H1 (cell line): ENCODE results near the gene WDR1. TPM values are rescaled to one million over a fixed set of nuclear protein-coding genes. Genes with fewer than 3 reads are reported as not detected.

Experiments
- CTCF ChIA-PET: fragments of 300-600 bp; sonication (Branson Sonifier 250); formaldehyde crosslinking; loops from one replicate; lab custom pipeline; 2021; ENCODE audit not compliant: partially characterized antibody; lab: Charles Lee
- POLR2A ChIA-PET: fragments of 300-600 bp; sonication (Branson Sonifier 250); formaldehyde crosslinking; loops from one replicate; lab custom pipeline; 2021; ENCODE audit warnings: inconsistent platforms; ENCODE audit not compliant: partially characterized antibody; lab: Charles Lee
- DNase-seq, 2 experiments: peaks; one replicate each; pipeline versions ENCODE4 v3.0.0 to v3.0.0-alpha.2; 2010 to 2022; ENCODE audit warnings: low spot score in 2 of 2, low read depth in 1 of 2, mixed read lengths in 1 of 2
- FAIRE-seq: peaks from 2 replicates; lab custom pipeline; 2011; peaks lifted over from hg19 to GRCh38; lab: Jason Lieb, UNC
- H2AFZ ChIP-seq: 2 replicates; pipeline ENCODE4 v1.8.1; 2012; ENCODE audit warnings: low read length, inconsistent platforms
- H2AK5ac ChIP-seq: 2 replicates; pipeline ENCODE4 v1.6.1; 2013; ENCODE audit warnings: low read depth, low read length
- H2BK120ac ChIP-seq: replicated peaks from 2 replicates; pipeline ENCODE3; 2013; ENCODE audit warnings: low read depth, low read length, inconsistent platforms
- H2BK12ac ChIP-seq: 2 replicates; pipeline ENCODE4 v1.6.1; 2013; ENCODE audit warnings: low read depth, low read length
- H2BK15ac ChIP-seq: 2 replicates; pipeline ENCODE4 v1.6.1; 2013; ENCODE audit warnings: low read length
- H2BK20ac ChIP-seq: 2 replicates; pipeline ENCODE4 v1.6.1; 2013; ENCODE audit warnings: low read length
- H2BK5ac ChIP-seq: 2 replicates; pipeline ENCODE4 v1.6.1; 2013; ENCODE audit warnings: low read depth, low read length
- H3K14ac ChIP-seq: 2 replicates; pipeline ENCODE4 v1.6.1; 2013; ENCODE audit warnings: inconsistent platforms; ENCODE audit not compliant: insufficient read length
- H3K18ac ChIP-seq: 2 replicates; pipeline ENCODE4 v1.6.1; 2013; ENCODE audit warnings: low read length; ENCODE audit errors: extremely low read depth
- H3K23ac ChIP-seq: 2 replicates; pipeline ENCODE4 v1.6.1; 2013; ENCODE audit warnings: inconsistent platforms; ENCODE audit not compliant: insufficient read length
- H3K23me2 ChIP-seq: 2 replicates; pipeline ENCODE4 v1.6.1; 2013; ENCODE audit warnings: low read depth, low read length
- H3K27ac ChIP-seq: 2 replicates; pipeline ENCODE4 v1.6.1; 2011; ENCODE audit warnings: low read depth, low read length, inconsistent platforms
- H3K27me3 ChIP-seq, 4 experiments: replicated peaks in 1 of 4; 1 replicate in 1 of 4; 2 replicates in 3 of 4; pipeline versions ENCODE4 v1.6.1 to v1.8.1; 2011 to 2013; ENCODE audit warnings: low read length in 3 of 4, mild to moderate bottlenecking in 3 of 4, inconsistent platforms in 2 of 4, mixed read lengths in 2 of 4, moderate library complexity in 1 of 4; ENCODE audit not compliant: control insufficient read depth in 3 of 4, insufficient read depth in 3 of 4; ENCODE audit errors: extremely low read depth in 1 of 4
- H3K36me3 ChIP-seq, 4 experiments: 2 replicates each; pipeline versions ENCODE4 v1.6.1 to v1.8.1; 2011 to 2013; ENCODE audit warnings: mild to moderate bottlenecking in 4 of 4, low read length in 3 of 4, moderate library complexity in 2 of 4, control low read depth in 1 of 4, inconsistent platforms in 1 of 4; ENCODE audit not compliant: insufficient read depth in 4 of 4, control insufficient read depth in 2 of 4
- H3K4ac ChIP-seq: replicated peaks from 2 replicates; pipeline ENCODE3; 2013; ENCODE audit warnings: low read length, low read depth, mixed read lengths, inconsistent platforms; ENCODE audit not compliant: insufficient read length
- H3K4me1 ChIP-seq, 4 experiments: replicated peaks in 1 of 4; 1 replicate in 1 of 4; 2 replicates in 3 of 4; pipeline versions ENCODE4 v1.6.1 to v1.8.1; 2011 to 2013; ENCODE audit warnings: low read length in 3 of 4, inconsistent platforms in 2 of 4, mixed read lengths in 1 of 4; ENCODE audit not compliant: insufficient read depth in 4 of 4, control insufficient read depth in 3 of 4
- H3K4me2 ChIP-seq, 2 experiments: 2 replicates each; pipeline versions ENCODE4 v1.6.1 to v1.8.1; 2011 to 2013; ENCODE audit warnings: low read depth in 2 of 2, low read length in 2 of 2, control low read depth in 1 of 2, inconsistent platforms in 1 of 2, mild to moderate bottlenecking in 1 of 2; ENCODE audit not compliant: insufficient read depth in 1 of 2
- H3K4me3 ChIP-seq, 4 experiments: fragments of 200-600, 300-600 bp in 1 of 4; sonication (generic), shearing (Covaris generic), sonication (Bioruptor Twin) in 1 of 4; 2 replicates each; pipeline versions ENCODE4 v1.5.1 to v1.8.1; 2011 to 2016; ENCODE audit warnings: low read length in 4 of 4, low read depth in 3 of 4, control low read depth in 2 of 4, inconsistent platforms in 2 of 4, mild to moderate bottlenecking in 2 of 4, mixed read lengths in 1 of 4, moderate library complexity in 1 of 4; ENCODE audit not compliant: insufficient read depth in 2 of 4; ENCODE audit errors: extremely low read depth in 1 of 4
- H3K56ac ChIP-seq: replicated peaks from 2 replicates; pipeline ENCODE3; 2013; ENCODE audit warnings: low read depth, mild to moderate bottlenecking, mixed read lengths, low read length, inconsistent platforms; ENCODE audit not compliant: insufficient read length
- H3K79me1 ChIP-seq: 2 replicates; pipeline ENCODE4 v1.6.1; 2013; ENCODE audit warnings: low read depth, low read length, control low read depth
- H3K79me2 ChIP-seq, 2 experiments: 2 replicates each; pipeline versions ENCODE4 v1.6.1 to v1.8.1; 2012 to 2013; ENCODE audit warnings: low read length in 2 of 2, mild to moderate bottlenecking in 2 of 2, inconsistent platforms in 1 of 2; ENCODE audit not compliant: insufficient read depth in 2 of 2, control insufficient read depth in 1 of 2
- H3K9ac ChIP-seq, 4 experiments: replicated peaks in 1 of 4; 1 replicate in 1 of 4; 2 replicates in 3 of 4; pipeline versions ENCODE4 v1.6.1 to v1.8.1; 2011 to 2013; ENCODE audit warnings: low read depth in 3 of 4, low read length in 3 of 4, control low read depth in 2 of 4, mild to moderate bottlenecking in 2 of 4, moderate library complexity in 2 of 4, inconsistent platforms in 1 of 4; ENCODE audit errors: extremely low read depth in 1 of 4
- H3K9me3 ChIP-seq, 2 experiments: 2 replicates each; pipeline versions ENCODE4 v1.6.1 to v1.8.1; 2012 to 2013; ENCODE audit warnings: mild to moderate bottlenecking in 2 of 2, moderate library complexity in 2 of 2, control low read depth in 1 of 2, inconsistent platforms in 1 of 2, low read depth in 1 of 2, low read length in 1 of 2, mixed read lengths in 1 of 2; ENCODE audit not compliant: insufficient read depth in 2 of 2
- H4K20me1 ChIP-seq, 2 experiments: replicated peaks in 1 of 2; 2 replicates each; pipeline versions ENCODE3 to v1.8.1; 2011 to 2013; ENCODE audit warnings: inconsistent platforms in 2 of 2, low read length in 2 of 2, mild to moderate bottlenecking in 1 of 2; ENCODE audit not compliant: insufficient read depth in 2 of 2, control insufficient read depth in 1 of 2
- H4K5ac ChIP-seq: 2 replicates; pipeline ENCODE4 v1.6.1; 2013; ENCODE audit warnings: low read length, low read depth, mixed read lengths, inconsistent platforms; ENCODE audit not compliant: insufficient read length
- H4K8ac ChIP-seq: 2 replicates; pipeline ENCODE4 v1.8.0; 2013; ENCODE audit warnings: mild to moderate bottlenecking, moderate library complexity, low read length, inconsistent platforms; ENCODE audit not compliant: insufficient read depth; ENCODE audit errors: extremely low read depth
- H4K91ac ChIP-seq: replicated peaks from 2 replicates; pipeline ENCODE3; 2013; ENCODE audit warnings: low read length, mixed read lengths, inconsistent platforms; ENCODE audit not compliant: insufficient read length
- CREB1 ChIP-seq: IDR thresholded peaks from 2 replicates; pipeline ENCODE4 v1.6.1; 2012; ENCODE audit warnings: inconsistent platforms
- JUN ChIP-seq: IDR thresholded peaks from 2 replicates; pipeline ENCODE4 v1.6.1; 2011; ENCODE audit warnings: low read depth, mild to moderate bottlenecking, improper control_type of control experiment, low read length
- KDM5A ChIP-seq: fragments of 200-600 bp; IDR thresholded peaks from 2 replicates; pipeline ENCODE4 v1.7.1; 2012; ENCODE audit warnings: mild to moderate bottlenecking, low read length, inconsistent platforms, mixed read lengths
- SIRT6 ChIP-seq: IDR thresholded peaks from one replicate; pipeline ENCODE4 v1.7.1; 2012; ENCODE audit warnings: low read length, inconsistent platforms
- TEAD4 ChIP-seq: IDR thresholded peaks from 2 replicates; pipeline ENCODE4 v1.6.1; 2012; ENCODE audit warnings: low read depth, low read length, inconsistent platforms, mixed read lengths
- WGBS, 2 experiments: shearing (Covaris generic) in 1 of 2; methylation state at CpG; one replicate each; pipeline versions ENCODE4 v1.1.6 to v1.1.7; 2013 to 2015; ENCODE audit warnings: low lambda C conversion rate in 2 of 2, mixed read lengths in 2 of 2, inconsistent platforms in 1 of 2, low coverage in 1 of 2, missing lambda C conversion rate in 1 of 2; ENCODE audit not compliant: insufficient replicate concordance in 2 of 2, insufficient coverage in 1 of 2, insufficient read length in 1 of 2; ENCODE audit errors: extremely low coverage in 1 of 2, missing lambda C conversion rate in 1 of 2; 5-methylcytosine and 5-hydroxymethylcytosine counted together
- polyA plus RNA-seq, 7 experiments: library from polyadenylated mRNA; depleted of rRNA in 3 of 7; stranded (reverse) in 5 of 7; unstranded in 2 of 7; fragments of >200 nt in 5 of 7; fragments of 200-250 nt in 2 of 7; gene quantifications; 1 replicate in 5 of 7; 2 replicates in 1 of 7; 4 replicates in 1 of 7; pipeline versions ENCODE4 v1.2.1 to v1.2.3, GENCODE V29; 2011 to 2013; ENCODE audit warnings: missing spikeins in 2 of 7, mixed read lengths in 2 of 7
- total RNA-seq: library from RNA; stranded (reverse); fragmentation: NEBNext Ultra II Directional; extraction: Animal tissue kit (Norgen Biotek cat#: 25700); gene quantifications from 2 replicates; pipeline ENCODE4 v1.2.1, GENCODE V29; 2021

Gene WDR1
- total and polyA plus RNA-seq, 2 of the 8 experiments (the other 6 are each of a cell fraction or from before 2014, with no cell fraction given) = 315 to 377 TPM

DNA sequence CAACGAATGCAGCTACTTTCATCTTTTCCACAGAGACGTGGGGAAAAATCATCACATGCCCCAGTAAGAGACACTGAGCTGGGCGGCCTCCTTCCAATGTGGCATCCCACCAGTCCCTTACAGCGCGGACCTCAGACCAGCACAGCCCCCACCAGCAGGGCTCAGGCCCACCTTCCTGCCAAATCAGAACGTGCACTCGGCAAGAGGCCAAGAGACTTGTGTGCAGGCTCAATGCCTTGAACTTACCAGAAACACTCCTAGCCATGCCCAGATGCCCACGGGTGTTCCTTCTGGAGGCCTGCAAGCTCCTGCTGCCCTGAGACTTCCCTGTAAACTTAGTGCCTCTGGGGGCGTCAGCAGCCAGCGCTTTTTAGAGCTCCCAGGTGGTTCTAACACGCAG is 31.2 kb downstream of the WDR1 start:
- no peak for FAIRE-seq

More for the DNA sequence above, 31.2 kb downstream of the WDR1 start:
- CTCF ChIA-PET = interaction anchor here (0.7 to 2.0 kb wide), 4 partner anchors 9 to 75 kb away, joined by 3 to 5 read pairs (median 4); no protein-coding TSS in a partner anchor
- no peak overlapping the region; the same call in 1 of the 2 replicates for H4K8ac ChIP-seq
- no peak overlapping the region for H3K4me2 ChIP-seq
- no peak overlapping the region for H4K91ac ChIP-seq
- H3K9me3 ChIP-seq = no peaks in the 10 kb centered on the region
- peaks cover 68 to 96% (median 92%) of the 10 kb centered on the region in 4 experiments for H3K36me3 ChIP-seq
- no peak overlapping the region for H3K9ac ChIP-seq
- no peak overlapping the region for H3K4me3 ChIP-seq
- no peak overlapping the region for H3K56ac ChIP-seq
- peaks cover 20 to 43% of the 10 kb centered on the region in 2 experiments for H4K20me1 ChIP-seq
- TF ChIP-seq TEAD4 (no peak), CREB1 (no peak), KDM5A (no peak), JUN (no peak), SIRT6 (no peak)
- no peak overlapping the region for H3K14ac ChIP-seq
- H3K79me2 ChIP-seq = peaks cover 0 to 11% of the 10 kb centered on the region in 2 experiments; a peak in 1 of 4 replicates
- no peak for DNase-seq
- H3K27me3 ChIP-seq = no peaks in the 10 kb centered on the region
- WGBS, 2 experiments = 89% methylated on average over 11 of the region's 11 CpGs; no CpG with 5 or more reads in 1 of the 2 experiments
- peaks cover 8% of the 10 kb centered on the region; the same call in 1 of the 2 replicates for H3K79me1 ChIP-seq
- H3K4me1 ChIP-seq = no peaks in the 10 kb centered on the region
- H4K5ac ChIP-seq = no peak overlapping the region
- H2BK5ac ChIP-seq = no peak overlapping the region
- POLR2A ChIA-PET = interaction anchor here (0.8 to 2.6 kb wide), 7 partner anchors 10 to 32 kb away, joined by 3 to 12 read pairs (median 5); partner anchors contain the start of gene WDR1
- H3K18ac ChIP-seq = no peak overlapping the region
- H2BK120ac ChIP-seq = no peak overlapping the region
- no peak overlapping the region for H3K4ac ChIP-seq
- H2BK12ac ChIP-seq = no peak overlapping the region
- no peak overlapping the region for H2AFZ ChIP-seq
- H2AK5ac ChIP-seq = no peak overlapping the region
- no peak overlapping the region for H2BK20ac ChIP-seq
- H3K27ac ChIP-seq = no peak overlapping the region
- no peak overlapping the region for H2BK15ac ChIP-seq
- no peaks in the 10 kb centered on the region for H3K23me2 ChIP-seq
- no peak overlapping the region for H3K23ac ChIP-seq
